Epithelial cell of proximal tubule (primary cell): ENCODE results near the gene HOXA1. TPM values are rescaled to one million over a fixed set of nuclear protein-coding genes. Genes with fewer than 3 reads are reported as not detected.

Source experiments
- DNase-seq: peaks from one replicate; pipeline ENCODE4 v3.0.0-alpha.2; 2011; ENCODE audit warnings: low read depth
- H3K4me3 ChIP-seq: 2 replicates; pipeline ENCODE4 v1.5.1; 2011; ENCODE audit warnings: low read depth, mild to moderate bottlenecking, low read length
- CTCF ChIP-seq: conservative IDR thresholded peaks from 2 replicates; pipeline ENCODE4 v1.5.1; 2012; ENCODE audit warnings: low read depth, mild to moderate bottlenecking, low read length
- total RNA-seq: library from RNA; depleted of rRNA; stranded (reverse); fragments of >200 nt; gene quantifications from 2 replicates; pipeline ENCODE4 v1.2.3, GENCODE V29; 2015

HOXA1 gene
- total RNA-seq, 1 donor from 2014 or later = 7.1 TPM

- DNase-seq = no peak
Measured at GRCh38 chr7:27130540-27131389, 35.0 kb upstream of the HOXA1 start, which contains the start of gene HOXA4. Gene HOXA4, minus strand, starts transcription at chr7:27130757. Its CDS starts 24 bp downstream, at chr7:27130733.

GRCh38 chr7:27129729-27130539, 34.1 kb upstream of the HOXA1 start:
- no peak for DNase-seq

More at GRCh38 chr7:27130540-27131389, 35.0 kb upstream of the HOXA1 start, which contains the start of gene HOXA4:
- peak within 1 kb of the TSS; percentile 72 for H3K4me3 ChIP-seq
- TF ChIP-seq CTCF = no peak

GRCh38 chr7:27128776-27129728, 33.3 kb upstream of the HOXA1 start:
- no peak for DNase-seq
- peak overlapping the region; percentile 72 for H3K4me3 ChIP-seq
- TF ChIP-seq CTCF = no peak

More at GRCh38 chr7:27129729-27130539, 34.1 kb upstream of the HOXA1 start:
- peak overlapping the region; percentile 72 for H3K4me3 ChIP-seq
- TF ChIP-seq CTCF = peak; percentile 41

GRCh38 chr7:27128034-27128433, 32.2 kb upstream of the HOXA1 start:
- TF ChIP-seq CTCF = no peak
- H3K4me3 ChIP-seq = no peak overlapping the region
- no peak for DNase-seq

GRCh38 chr7:27126596-27127327, 31.0 kb upstream of the HOXA1 start:
- no peak overlapping the region for H3K4me3 ChIP-seq
- DNase-seq = no peak
- no peak for TF ChIP-seq CTCF

- DNase-seq = no peak
- peak overlapping the region; percentile 77 for H3K4me3 ChIP-seq
- no peak for TF ChIP-seq CTCF
Measured at GRCh38 chr7:27125986-27126394, 30.2 kb upstream of the HOXA1 start.
